NOMO-1 treated with dmso at 0.1 percent for 144 hours (cell line): ENCODE results near the gene RCN2.

Experiments used
- DNase-seq: peaks from one replicate; lab custom pipeline; 2025; ENCODE audit not compliant: unreplicated experiment; lab: John Stamatoyannopoulos, UW

Gene RCN2

DNA sequence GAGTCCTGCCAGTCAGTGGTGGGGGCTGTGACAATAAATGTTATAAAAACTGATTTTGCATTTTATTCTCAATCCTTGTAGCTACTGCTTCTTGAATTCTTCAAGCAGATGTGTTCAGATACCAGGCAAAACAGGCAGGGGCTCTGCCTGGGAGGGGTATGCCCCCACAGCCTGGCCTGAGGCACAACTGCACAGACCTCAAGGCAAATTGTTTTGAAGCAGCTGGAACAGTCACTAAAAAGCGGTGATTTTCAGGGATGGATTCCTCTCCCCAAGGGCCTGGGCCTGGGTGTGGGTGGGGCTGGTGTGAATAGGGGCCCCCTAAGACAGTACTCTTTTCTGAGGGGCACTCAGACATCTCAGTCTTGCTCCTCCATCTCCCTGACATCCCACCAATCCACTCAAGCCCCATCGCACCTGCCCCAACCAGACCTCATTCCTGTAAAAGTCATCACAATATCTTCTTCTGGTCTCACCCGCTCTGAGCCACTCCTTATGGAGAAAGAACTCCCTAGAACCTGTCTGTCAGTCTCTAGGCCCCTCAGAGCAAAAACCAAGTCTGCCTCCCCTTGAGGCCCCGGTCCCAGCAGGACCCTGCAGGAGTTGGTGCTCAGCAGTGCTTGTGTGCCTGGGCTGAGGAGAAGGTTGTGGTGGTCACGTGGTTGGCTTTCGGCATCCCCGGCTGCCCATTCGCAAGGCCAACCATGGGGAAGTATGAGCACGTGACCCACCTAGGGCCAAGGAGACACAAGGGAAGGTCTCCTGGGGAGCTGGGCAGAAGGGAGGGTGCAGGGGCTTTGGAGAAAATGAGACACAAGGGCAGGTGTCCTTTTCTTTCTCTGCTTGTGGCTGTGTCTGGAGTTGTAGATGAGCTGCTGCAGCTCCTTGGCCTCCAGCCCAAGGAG is 60.4 kb downstream of the RCN2 start:
- peak; percentile 33 for DNase-seq

DNA sequence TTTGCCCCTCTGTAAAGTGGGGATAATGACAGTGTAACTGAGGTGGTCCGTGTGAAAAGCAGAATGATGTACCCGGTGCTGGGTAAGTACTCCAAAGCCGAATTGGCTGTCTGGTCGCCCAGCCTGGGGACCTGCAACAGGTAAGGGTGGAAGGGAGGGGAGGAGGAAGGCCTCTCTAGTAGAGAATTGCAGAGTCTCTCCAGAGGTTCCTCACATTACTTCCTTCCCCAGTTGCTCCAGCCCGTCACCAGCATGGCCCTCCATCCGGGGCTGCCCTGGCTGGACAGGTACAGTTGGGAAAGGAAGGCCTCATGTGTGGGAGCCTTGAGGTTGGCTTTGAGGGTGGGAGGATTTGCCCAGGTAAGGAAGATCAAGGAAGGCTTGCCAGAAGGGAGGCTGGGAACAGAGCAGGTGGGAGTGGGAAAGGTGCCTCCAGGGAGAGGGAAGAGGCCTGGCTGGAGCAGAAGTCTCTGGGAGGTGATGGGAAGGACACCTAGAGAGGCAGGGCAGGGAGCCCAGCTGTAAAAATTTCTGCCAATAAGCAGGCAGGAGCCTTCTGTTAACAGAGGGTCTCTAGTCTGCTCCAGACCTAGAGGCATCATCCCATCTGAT is 61.7 kb downstream of the RCN2 start:
- no peak for DNase-seq

DNA sequence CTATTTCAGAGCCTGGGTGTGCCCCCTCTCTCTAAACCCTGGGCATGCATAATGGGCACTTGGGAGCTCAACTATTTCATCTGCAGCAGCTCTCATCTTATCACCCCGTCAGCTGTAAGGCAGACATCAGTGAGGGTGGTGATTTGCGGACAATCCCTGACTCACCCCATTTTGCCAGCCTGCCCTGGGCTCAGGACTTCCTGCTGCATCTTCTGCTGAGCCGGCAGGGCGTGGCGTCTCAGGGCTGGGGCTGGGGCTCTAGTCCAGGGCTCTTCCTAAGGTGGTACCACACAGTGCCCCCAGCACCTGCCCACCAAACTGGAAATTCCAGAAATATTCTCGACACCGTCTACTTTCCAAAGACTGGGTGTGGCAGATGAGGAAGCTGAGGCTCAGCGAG is 62.5 kb downstream of the RCN2 start:
- peak; percentile 72 for DNase-seq

DNA sequence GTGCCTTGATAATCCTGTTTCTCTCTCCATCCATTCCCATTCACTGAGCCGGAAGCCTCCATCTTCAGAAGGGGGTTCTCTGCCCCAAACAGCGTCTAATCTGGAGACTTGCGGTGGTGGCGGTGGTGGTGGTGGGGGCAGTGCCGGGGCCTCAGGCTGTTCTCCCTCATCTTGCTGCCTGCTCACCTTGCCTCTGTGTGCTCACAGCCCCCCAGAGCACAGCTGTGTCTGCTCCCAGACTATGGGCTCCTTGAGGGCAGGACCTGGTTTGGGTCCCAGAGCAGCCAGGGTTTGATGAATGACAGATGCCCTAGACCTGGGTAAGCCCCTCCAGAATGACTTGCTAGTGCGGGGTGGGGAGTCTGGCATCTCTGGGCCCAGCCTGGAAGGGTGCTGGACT is 62.9 kb downstream of the RCN2 start:
- no peak for DNase-seq

- DNase-seq: peak; percentile 74
These were observed 63.7 kb downstream of the RCN2 start, which contains the start of gene PSTPIP1 for GRCh38 chr15:76994971-76995945. Gene PSTPIP1, plus strand, starts transcription at chr15:76995126. Its CDS starts 448 bp downstream, at chr15:76995574.

DNA sequence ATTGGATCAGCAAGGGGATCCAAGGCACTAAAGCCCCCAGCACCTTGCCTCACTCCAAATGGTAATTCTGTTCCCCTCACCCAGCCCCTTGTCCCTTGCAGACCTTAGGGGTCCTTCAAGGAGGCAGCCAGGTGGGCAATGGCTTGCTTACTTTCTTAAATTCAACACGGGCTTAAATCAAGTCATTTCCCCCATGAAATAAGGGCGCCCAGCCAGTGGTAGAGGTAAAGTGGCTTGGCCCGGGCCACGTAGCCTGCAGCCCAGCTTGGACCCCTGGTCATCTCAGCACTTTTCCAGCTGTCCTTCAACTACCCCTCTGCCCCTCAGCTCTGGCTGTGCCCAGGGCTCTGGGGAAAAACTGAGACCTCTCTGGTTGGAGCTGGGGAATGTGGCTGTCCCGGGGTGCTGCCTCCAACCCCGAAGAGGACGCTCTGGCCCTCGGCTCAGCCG is 64.6 kb downstream of the RCN2 start:
- DNase-seq: no peak

- DNase-seq: no peak
These were observed 65.2 kb downstream of the RCN2 start for GRCh38 chr15:76996526-76997401.

DNA sequence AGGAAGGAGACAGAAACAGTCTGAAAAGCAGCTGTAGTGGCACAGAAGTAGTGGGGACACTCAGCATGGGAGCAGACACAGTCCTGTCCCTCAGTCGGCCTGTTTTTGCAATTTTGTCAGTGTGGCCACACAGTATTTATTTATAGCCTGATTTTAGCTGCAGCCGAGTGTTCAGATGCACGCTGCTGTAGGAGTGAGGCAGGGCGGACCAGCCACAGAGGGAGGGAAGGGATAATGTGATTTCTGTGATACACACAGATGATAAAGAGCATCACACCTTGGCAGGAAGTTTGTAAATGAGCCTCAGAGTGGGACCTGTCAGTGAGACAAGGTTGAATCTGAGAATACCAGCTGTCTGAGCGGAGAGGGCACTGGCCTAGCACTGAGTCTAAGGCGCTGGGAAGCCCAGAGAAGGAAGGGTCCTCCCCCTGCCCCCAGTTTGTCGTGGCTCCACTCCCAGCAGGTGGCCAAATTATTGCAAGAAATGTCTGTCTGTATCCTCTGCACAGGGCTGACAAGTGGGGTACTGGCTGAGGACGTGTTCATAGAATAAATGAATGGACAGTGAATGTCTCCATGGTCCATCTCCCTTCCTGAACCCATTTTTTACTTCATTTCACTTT is 67.2 kb downstream of the RCN2 start:
- DNase-seq: no peak

DNA sequence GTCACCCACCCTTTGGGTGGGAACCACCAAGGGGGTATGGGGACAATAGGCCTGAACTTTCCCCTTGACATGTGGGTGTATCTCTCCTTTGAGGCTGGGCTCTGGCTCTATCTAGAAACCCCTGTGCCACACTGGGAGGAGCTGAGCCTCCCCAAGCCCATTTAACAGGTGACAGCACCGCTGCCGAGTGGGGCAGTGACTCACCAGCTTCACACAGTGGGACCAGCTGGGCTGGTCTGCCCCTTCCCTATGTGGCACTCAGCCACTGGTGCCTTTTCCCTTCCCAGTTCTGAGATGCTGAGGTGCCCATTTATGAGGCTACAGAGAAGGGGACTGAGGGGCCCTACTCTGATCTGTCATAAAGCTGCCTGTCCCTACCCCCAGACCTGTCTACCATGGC is 68.4 kb downstream of the RCN2 start:
- DNase-seq: no peak

GRCh38 chr15:77001351-77001750 is 69.8 kb downstream of the RCN2 start:
- no peak for DNase-seq

- no peak for DNase-seq
These were observed 70.4 kb downstream of the RCN2 start for GRCh38 chr15:77001966-77002365.

GRCh38 chr15:77002436-77002835 is 70.9 kb downstream of the RCN2 start:
- DNase-seq: no peak

DNA sequence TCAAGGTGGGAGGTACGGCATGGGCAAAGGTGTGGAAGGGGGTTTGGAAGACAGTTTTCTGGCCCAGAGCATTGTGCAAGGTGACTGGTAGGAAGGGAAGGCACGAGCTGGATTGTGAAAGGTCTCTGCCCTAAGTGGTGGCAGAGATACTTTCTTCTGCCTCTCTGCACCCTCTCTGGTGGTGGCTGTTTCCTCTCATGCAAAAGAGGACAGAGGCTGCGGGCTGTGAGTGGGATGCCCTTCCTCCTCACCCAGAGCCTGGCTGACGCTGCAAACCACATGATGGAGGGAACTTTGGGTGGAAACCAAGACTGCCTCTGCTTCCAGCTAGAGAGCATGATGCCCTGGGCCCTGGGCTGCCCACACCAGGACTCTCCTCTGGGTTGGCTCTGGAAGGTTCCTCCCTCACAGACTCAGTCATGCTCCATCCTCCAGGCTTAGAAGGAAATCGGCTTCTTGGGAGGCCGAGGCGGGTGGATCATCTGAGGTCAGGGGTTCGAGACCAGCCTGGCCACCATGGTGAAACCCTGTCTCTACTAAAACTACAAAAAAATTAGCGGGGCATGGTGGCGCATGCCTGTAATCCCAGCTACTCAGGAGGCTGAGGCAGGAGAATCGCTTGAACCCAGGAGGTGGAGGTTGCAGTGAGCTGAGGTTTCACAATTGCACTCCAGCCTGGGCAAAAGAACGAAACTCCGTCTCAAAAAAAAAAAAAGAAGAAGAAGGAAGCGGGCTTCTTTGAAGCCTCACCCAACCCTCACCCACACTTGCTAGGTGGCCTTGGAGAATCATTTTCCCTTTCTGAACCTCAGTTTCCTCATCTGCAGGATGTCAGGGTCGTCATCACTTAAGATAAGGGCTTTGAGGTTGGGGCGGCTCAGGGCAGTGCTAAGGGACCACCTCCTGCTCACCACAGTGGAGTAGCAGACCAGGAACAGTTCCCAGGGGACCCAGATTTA is 71.7 kb downstream of the RCN2 start:
- peak; percentile 94 for DNase-seq
